ENCODE results near the gene ALX4.

Gene ALX4

DNA sequence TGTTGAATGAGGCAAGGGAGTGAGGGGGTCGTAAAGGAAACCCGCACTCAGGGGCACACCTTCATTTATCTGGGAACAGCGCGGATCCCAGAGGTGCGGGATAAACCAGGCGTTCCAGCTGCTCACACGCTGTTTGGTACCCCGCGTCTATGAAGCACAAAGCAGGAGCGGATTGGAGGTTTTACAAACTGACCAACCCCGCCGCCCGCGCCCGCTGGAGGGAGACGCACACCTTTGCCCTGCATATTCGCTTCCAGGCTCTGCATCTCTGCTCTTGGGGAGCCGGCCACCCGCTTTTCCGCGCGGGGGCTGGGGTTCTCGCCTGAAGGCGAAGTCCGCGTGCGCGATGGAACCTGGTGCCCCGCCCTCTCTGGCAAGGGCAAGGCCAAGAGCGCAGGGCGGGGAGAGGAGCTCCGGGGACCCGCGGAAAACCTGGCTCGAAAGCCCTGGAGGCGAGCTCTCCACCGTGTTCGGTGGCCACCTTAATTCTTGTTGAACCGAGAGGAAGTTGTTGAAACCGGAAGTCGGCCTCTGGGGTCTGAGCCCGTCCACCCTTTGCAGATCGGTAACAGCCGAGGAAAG lies 6.8 kb upstream of the ALX4 start:
- no peak for DNase-seq

DNA sequence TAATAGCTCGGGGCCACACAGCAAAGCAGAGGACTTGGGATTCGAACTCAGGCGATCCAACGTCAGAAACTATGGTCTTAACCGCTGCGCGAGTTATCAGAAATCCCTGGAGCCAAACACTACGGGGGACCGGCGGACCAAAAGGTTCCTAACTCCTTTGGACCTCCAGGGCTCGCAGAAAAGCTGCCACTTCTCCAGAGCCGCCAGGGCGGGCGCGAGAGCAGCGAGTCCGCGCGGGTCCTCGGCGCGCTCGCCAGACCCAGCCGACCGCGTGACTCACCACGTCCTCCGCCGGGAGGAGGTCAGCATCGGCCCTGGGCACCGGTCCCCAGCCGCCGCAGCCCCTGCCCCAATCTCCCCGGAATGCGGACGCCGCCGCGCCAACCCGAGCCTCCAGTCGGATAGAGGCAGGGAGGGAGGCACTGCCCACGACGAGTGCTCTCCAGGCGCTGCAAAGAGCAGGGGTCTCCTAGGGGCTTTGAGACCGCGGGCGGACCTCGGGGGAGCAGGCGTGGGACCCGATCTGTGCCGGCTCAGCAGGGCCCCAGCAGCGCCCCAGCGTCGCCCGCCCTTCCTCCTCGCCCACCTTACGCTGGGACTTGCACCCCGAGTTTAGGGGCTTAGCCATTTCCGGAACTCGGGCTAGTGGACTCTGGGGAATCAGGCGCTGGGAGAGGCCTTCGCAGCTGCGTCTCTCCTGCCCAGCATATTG lies 6.2 kb upstream of the ALX4 start:
- no peak for DNase-seq

GRCh38 chr11:44314733-44315132 lies 4.8 kb upstream of the ALX4 start:
- no peak for DNase-seq

GRCh38 chr11:44313761-44314489 lies 4.0 kb upstream of the ALX4 start:
- DNase-seq, result no peak

DNA sequence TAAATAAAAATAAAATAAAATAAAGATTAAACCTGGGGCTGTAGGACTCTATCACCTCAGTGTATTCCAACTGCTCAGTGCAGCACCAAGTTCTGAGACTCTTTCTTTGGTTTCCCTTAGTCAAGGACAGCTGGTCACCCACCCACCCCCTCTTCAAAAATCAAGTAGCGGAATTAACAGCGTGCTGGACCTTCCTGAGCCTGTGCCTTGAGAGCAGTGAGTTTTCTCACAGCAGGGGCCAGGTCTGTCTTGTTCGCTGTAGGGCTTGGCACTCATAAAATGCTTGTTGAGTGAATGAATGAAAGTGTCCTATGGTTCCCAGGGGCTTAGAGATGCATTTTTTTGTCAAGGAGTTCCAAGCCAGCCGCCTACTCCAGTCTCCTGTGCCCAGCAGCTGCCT lies 2.9 kb upstream of the ALX4 start:
- DNase-seq, result no peak

DNA sequence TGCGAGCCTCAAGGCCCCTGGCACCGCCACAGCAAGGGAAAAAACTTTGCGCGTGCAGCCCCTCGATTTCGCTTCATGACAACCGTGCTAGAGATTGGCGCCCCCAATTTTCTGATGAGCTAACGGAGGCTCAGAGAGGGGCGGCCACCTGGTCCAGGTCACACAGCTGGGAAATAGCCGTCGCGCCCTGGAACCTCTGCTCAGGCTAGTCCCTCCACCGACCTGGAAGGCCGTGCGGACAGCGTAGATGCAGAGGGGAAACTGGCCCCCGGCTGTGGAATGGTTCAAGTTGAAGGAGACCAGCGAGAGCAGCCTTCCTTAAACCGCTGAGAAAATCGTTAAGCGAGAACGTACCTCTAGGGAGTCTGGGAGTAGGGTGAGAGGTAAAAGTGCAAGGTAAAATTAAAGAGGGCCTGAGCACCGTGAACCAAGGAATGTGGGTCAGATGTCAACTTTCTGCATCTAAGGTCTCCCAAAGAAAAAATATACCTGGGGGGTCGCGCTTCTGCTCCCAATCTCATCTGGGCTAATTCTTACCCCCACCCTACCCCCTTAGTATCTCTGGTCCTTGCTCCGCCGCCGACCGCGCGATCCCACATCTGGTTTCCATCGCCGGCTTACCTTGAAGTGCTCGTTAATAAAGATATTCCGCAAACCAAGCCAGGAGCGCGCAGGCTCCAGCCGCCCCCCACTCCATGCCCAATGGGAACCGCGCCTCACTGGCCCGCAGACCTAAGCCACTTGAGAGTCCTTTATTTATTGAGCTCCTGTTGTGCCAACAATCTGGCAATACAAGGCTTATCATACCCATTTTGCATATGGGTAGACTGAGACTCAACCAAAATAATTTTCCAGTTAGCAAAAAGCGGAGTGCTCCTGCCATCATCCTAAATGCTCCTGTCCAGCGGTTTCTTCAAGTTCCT lies 1.7 kb upstream of the ALX4 start:
- no peak for DNase-seq

DNA sequence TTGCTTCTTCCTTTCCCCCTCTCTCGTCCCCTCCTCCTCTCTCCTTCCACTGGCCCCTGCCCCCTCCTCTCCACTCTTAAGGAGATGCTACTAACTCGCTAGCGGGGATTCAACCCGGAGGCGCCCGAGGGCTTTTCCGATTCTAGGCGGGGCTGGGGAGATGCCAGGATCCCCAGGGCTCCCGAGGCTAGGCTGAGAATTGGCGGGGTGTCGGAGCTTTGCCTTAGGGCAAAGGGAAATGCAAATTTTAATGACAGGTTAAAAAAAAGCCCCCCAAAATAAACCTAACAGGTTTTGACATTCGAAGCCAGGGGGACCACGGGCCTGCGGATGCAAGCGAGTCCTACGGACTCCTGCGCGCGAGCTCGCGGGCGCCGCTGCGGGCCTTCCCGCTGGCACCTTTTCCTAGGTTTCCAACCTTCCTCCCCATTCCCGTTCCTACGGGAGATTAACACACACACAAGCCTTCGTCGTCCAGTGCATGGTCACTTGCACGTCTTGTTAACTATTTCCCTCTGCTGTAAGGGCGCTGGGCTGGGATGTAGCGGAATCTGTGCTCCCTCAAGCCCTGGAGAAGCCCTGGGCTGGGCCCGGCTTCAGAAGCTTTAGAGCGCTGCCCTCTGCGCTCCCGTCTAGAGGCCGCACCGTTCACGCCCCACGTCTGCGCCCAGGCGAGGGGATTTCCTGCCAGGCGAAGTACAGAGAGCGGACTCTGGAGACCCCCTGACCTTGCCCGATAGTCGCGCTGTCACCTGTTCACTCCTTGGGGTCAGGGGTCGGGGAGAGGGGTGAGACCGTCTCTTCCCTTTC lies 729 bp upstream of the ALX4 start:
- DNase-seq, result no peak

DNA sequence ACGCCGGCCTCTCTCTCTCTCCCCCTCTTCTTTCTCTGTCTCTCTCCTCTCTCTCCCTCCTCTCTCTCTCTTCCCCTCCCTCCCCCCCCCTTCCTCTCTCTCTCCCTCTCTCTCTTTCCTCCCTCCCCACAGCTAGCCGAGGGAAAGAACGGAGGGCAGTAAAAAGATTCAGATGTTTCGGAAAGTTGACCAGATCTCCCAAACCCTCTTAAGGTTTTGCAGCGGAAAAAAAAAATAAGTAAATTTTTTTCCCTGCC lies 195 bp upstream of the ALX4 start:
- DNase-seq, result no peak

GRCh38 chr11:44308923-44309477 lies 939 bp downstream of the ALX4 start:
- DNase-seq, result no peak

- DNase-seq, result no peak
Observed at GRCh38 chr11:44308256-44308922, 1.6 kb downstream of the ALX4 start.

GRCh38 chr11:44307340-44308099 lies 2.4 kb downstream of the ALX4 start:
- DNase-seq, result no peak

- DNase-seq, result no peak
Observed at GRCh38 chr11:44306918-44307244, 3.1 kb downstream of the ALX4 start.

DNA sequence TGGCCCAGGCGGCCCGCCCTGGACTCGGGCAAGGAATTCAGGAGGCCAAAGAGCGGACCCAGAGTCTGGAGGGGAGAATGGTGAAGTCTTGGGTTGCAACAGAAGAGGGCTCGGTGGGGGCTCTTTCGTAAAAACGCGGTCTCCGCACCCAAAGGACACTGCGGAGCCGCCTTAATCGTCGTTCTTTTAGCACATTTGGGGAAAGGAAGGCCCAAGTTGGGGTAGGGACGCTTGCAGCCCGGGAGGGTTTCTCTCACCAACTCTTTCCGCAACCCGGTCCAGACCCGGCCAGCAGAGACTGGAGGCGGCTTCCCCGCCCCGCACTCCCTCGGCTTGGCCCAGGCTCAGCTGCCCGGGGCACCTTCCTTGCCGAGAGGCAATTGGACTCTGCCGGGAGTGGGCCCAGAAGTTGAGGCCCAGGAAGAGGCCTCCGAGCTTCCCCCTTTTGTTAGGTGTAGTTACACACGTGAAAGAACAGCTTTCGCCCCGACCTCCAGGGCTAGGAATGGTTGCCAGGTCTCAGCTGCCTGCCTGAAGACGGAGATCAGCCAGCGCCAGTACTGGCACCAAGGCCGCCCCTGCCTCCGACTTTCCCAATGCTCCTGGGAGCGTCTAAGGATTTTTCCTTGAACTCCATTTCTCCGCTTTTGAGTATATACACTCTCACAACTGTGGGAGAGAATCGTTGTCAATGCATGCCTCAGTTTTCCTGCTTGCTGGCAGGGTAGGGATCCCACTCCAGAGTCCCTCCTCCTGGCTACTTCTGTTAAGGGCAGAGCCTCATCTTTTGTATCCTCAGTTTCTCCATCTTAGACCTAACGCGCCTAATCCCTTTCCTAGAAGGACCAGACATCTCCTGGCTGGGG lies 3.7 kb downstream of the ALX4 start:
- DNase-seq, result no peak

- no peak for DNase-seq
Observed at GRCh38 chr11:44305470-44306051, 4.4 kb downstream of the ALX4 start.

- DNase-seq, result no peak
Observed at GRCh38 chr11:44305026-44305469, 4.9 kb downstream of the ALX4 start.

DNA sequence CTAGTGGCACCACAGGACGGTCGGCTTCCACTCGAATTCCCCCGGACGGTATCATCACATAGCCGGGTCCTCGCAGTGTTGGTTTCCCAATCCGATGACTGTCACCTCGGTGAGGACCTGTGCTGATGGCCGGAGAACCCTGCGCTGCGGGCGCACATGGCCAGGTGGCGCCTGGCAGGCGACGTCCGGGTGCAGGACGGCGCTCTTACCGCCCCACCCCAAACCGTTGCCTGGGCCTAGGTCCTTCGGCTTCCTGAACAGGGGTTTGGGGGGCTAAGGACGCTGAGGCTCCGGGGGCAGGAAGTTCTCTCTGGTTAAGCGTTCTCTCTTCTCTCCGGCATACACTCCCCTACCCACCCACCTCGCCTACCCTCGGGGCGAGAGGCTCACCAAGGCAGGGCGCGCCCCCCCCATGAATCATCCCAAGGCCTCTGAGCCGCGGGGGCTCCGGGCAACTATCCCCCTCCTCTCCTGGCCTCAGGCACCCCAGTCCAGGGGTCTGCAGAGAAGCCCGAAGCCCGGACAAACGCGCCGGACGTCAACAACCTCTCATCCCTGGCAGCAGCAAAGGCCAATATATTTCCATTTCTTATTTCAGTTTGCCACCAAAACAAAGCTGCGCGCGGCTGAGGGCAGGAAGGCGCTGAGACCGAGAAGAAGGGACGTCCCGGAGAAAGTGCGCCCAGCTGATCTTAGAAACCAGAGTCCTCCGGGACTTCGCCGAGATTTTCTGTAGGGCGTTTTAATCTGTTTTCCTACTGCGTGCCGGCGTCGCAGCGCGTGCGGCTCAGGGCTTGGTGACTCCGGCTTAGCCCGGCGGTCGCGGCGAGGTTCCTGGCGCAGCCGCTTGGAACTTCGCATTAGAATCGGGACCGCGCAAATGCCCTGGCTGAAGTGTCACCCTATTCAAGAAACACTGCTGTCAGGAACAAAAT lies 5.6 kb downstream of the ALX4 start:
- DNase-seq, result no peak

- no peak for DNase-seq
Observed at GRCh38 chr11:44303401-44303938, 6.5 kb downstream of the ALX4 start.

Data from amygdala (tissue), 56 donors.